Measurements from ENCODE around the gene TPH1.
"Not testable (repeated sequence)": the region's sequence is repeated elsewhere in the genome, so short reads cannot be mapped to it uniquely, and the experiment has no call there.

GRCh38 chr11:18000128-18000527 lies 45.9 kb downstream of the TPH1 start:
- TF ChIP-seq SUZ12 (IDR thresholded peaks at IDR 0.05; ENCODE audit: low read length); EZH2 (IDR thresholded peaks at IDR 0.05; ENCODE audit: low read depth, low read length, severe bottlenecking); POLR2A (IDR thresholded peaks at IDR 0.05; ENCODE audit: control extremely low read depth in 1 of 2, low read depth in 2 of 2, low read length in 2 of 2); CBX5 (IDR thresholded peaks at IDR 0.05; ENCODE audit: low read depth, low read length); CEBPB (IDR thresholded peaks at IDR 0.05; ENCODE audit: low read depth, low read length); CTCF (IDR thresholded peaks at IDR 0.05; ENCODE audit: control extremely low read depth in 1 of 3, insufficient read depth in 1 of 3, low read depth in 1 of 3, low read length in 3 of 3); USF2 (IDR thresholded peaks at IDR 0.05; ENCODE audit: low read length); YY1 (IDR thresholded peaks at IDR 0.05; ENCODE audit: low read depth, low read length): not testable (repeated sequence)
